Type B pancreatic cell (in vitro differentiated cells): ENCODE measurements around the gene H2BK1. TPM values are rescaled to one million over a fixed set of nuclear protein-coding genes. Genes with fewer than 3 reads are reported as not detected.

Experiments
- DNase-seq: peaks from one replicate; pipeline ENCODE4 v3.0.0; 2021; ENCODE audit warnings: mixed read lengths; ENCODE audit not compliant: unreplicated experiment; ENCODE audit errors: extremely low spot score
- H3K27ac Mint-ChIP-seq: 2 replicates; pipeline ENCODE4 v1.8.0; 2021; ENCODE audit warnings: mild to moderate bottlenecking, mixed read lengths
- H3K27me3 Mint-ChIP-seq: 2 replicates; pipeline ENCODE4 v1.8.0; 2021; ENCODE audit warnings: mixed read lengths
- H3K36me3 Mint-ChIP-seq: 2 replicates; pipeline ENCODE4 v1.8.0; 2021; ENCODE audit warnings: mixed read lengths
- H3K4me1 Mint-ChIP-seq: one replicate; pipeline ENCODE4 v1.8.0; 2021; ENCODE audit warnings: mixed read lengths; ENCODE audit not compliant: unreplicated experiment
- H3K4me3 Mint-ChIP-seq: 2 replicates; pipeline ENCODE4 v1.8.0; 2021; ENCODE audit warnings: mild to moderate bottlenecking, mixed read lengths
- H3K9me3 Mint-ChIP-seq: 2 replicates; pipeline ENCODE4 v1.8.0; 2021; ENCODE audit warnings: mixed read lengths
- CTCF ChIP-seq: fragments of 200-600 bp; sonication (generic); conservative IDR thresholded peaks from 2 replicates; pipeline ENCODE4 v1.5.0; 2021; ENCODE audit warnings: antibody characterized with exemption, mild to moderate bottlenecking
- total RNA-seq: library from RNA; stranded (reverse); gene quantifications from 2 replicates; pipeline ENCODE4 v1.2.1, GENCODE V29; 2021; ENCODE audit warnings: low replicate concordance

Gene H2BK1
- total RNA-seq, 1 donor from 2014 or later, result not detected

GRCh38 chr7:151226560-151226874 is 16.2 kb upstream of the H2BK1 start:
- Mint-ChIP-seq H3K9me3 (no peaks in the 10 kb centered on the region), H3K27ac (peak overlapping the region; percentile 98), H3K36me3 (peaks cover 21% of the 10 kb centered on the region), H3K4me1 (peaks cover 37% of the 10 kb centered on the region), H3K27me3 (no peaks in the 10 kb centered on the region), H3K4me3 (peak overlapping the region; percentile 99)
- TF ChIP-seq CTCF, result no peak
- no peak for DNase-seq

GRCh38 chr7:151225948-151226510 is 15.7 kb upstream of the H2BK1 start:
- Mint-ChIP-seq H3K27ac (peak overlapping the region; percentile 98), H3K36me3 (peaks cover 21% of the 10 kb centered on the region), H3K27me3 (no peaks in the 10 kb centered on the region), H3K9me3 (no peaks in the 10 kb centered on the region), H3K4me3 (peak overlapping the region; percentile 99), H3K4me1 (peaks cover 32% of the 10 kb centered on the region)
- no peak for TF ChIP-seq CTCF
- no peak for DNase-seq

- Mint-ChIP-seq H3K36me3 (peaks cover 29% of the 10 kb centered on the region), H3K4me1 (peaks cover 32% of the 10 kb centered on the region)
These were observed 13.4 kb upstream of the H2BK1 start for GRCh38 chr7:151223728-151224127.

GRCh38 chr7:151218170-151218569 is 7.9 kb upstream of the H2BK1 start:
- DNase-seq, result no peak
- H3K27me3 Mint-ChIP-seq, result no peaks in the 10 kb centered on the region
- H3K4me1 Mint-ChIP-seq, result no peaks in the 10 kb centered on the region
- H3K4me3 Mint-ChIP-seq, result no peak overlapping the region
- peaks cover 44% of the 10 kb centered on the region for H3K36me3 Mint-ChIP-seq
- no peaks in the 10 kb centered on the region for H3K9me3 Mint-ChIP-seq
- H3K27ac Mint-ChIP-seq, result no peak overlapping the region
- TF ChIP-seq CTCF, result no peak

More at GRCh38 chr7:151223728-151224127, 13.4 kb upstream of the H2BK1 start:
- no peak for TF ChIP-seq CTCF
- no peaks in the 10 kb centered on the region for H3K27me3 Mint-ChIP-seq
- H3K4me3 Mint-ChIP-seq, result no peak overlapping the region
- no peak for DNase-seq
- no peak overlapping the region for H3K27ac Mint-ChIP-seq
- H3K9me3 Mint-ChIP-seq, result no peaks in the 10 kb centered on the region

GRCh38 chr7:151215396-151215795 is 5.1 kb upstream of the H2BK1 start:
- no peak overlapping the region for H3K27ac Mint-ChIP-seq
- no peak for DNase-seq
- no peak overlapping the region for H3K4me3 Mint-ChIP-seq
- no peaks in the 10 kb centered on the region for H3K4me1 Mint-ChIP-seq
- no peaks in the 10 kb centered on the region for H3K9me3 Mint-ChIP-seq
- no peaks in the 10 kb centered on the region for H3K27me3 Mint-ChIP-seq
- TF ChIP-seq CTCF, result no peak
- peaks cover 39% of the 10 kb centered on the region for H3K36me3 Mint-ChIP-seq

- Mint-ChIP-seq H3K9me3 (no peaks in the 10 kb centered on the region), H3K27me3 (peaks cover 4% of the 10 kb centered on the region), H3K36me3 (peaks cover 33% of the 10 kb centered on the region), H3K4me1 (no peaks in the 10 kb centered on the region), H3K4me3 (no peak overlapping the region), H3K27ac (no peak overlapping the region)
- no peak for TF ChIP-seq CTCF
- no peak for DNase-seq
These were observed 3.5 kb upstream of the H2BK1 start for GRCh38 chr7:151213826-151214225.
